ENCODE data around the gene PARD6G. TPM values are rescaled to one million over a fixed set of nuclear protein-coding genes. Genes with fewer than 3 reads are reported as not detected.

The PARD6G gene
- total and polyA plus RNA-seq, 3 donors from 2014 or later: 3.0 to 7.5 (median 5.3) TPM

DNA sequence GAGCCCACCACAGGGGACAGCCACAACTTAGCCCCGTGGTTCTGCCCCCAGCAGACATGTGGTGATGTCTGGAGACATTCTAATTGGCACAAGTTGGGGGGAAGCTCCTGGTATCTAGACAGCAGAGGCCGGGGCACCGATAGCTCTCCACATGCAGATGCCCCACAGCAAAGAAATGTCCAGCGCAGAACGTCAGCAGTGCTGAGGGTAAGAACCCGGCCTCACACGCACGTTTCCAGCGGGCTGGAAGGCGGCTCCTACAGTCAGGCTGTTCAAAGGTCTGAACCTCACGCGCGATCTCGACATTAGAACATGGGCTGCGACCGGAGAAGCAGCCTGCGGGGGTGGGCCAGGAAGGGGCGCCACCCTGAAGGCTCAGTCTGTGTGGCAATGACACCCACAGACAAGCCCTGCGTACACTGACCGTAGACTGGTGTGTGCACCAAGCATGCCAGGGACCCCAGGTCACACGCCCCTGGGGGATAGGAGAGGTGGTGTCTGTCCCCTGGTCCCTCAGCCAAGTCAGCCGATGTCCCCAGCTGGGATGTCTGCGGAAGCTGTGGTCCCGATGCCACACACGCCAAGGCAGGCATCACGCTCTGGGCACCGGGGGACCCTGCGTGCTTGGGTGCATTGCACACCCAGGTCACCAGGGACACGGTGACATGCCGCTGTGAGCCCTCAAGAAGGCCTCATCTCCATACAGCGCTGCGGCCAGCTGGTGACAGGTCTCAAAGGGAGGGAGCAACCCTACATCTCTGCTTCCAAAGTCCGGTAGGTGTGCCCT lies 66.3 kb downstream of the PARD6G start:
- Histone ChIP-seq H3K4me1 (peaks cover 7% of the 10 kb centered on the region), H3K36me3 (ENCODE audit: low read depth, missing control alignments) (no peaks in the 10 kb centered on the region), H3K9me3 (no peaks in the 10 kb centered on the region), H3K27me3 (no peaks in the 10 kb centered on the region), H3K27ac (no peak overlapping the region), H3K4me3 (no peak overlapping the region)
- DNase-seq: no peak
- 95 to 98% methylated on average over 15 to 33 of the region's 33 CpGs for WGBS, 2 donors
- intact Hi-C loops (cut with DNase I; ENCODE audit: low total_unique reads): no loop called here
- TF ChIP-seq, protein P1, sequence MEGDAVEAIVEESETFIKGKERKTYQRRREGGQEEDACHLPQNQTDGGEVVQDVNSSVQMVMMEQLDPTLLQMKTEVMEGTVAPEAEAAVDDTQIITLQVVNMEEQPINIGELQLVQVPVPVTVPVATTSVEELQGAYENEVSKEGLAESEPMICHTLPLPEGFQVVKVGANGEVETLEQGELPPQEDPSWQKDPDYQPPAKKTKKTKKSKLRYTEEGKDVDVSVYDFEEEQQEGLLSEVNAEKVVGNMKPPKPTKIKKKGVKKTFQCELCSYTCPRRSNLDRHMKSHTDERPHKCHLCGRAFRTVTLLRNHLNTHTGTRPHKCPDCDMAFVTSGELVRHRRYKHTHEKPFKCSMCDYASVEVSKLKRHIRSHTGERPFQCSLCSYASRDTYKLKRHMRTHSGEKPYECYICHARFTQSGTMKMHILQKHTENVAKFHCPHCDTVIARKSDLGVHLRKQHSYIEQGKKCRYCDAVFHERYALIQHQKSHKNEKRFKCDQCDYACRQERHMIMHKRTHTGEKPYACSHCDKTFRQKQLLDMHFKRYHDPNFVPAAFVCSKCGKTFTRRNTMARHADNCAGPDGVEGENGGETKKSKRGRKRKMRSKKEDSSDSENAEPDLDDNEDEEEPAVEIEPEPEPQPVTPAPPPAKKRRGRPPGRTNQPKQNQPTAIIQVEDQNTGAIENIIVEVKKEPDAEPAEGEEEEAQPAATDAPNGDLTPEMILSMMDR (IDR thresholded peaks at IDR 0.05): no peak
- TF ChIP-seq POLR2A (IDR thresholded peaks at IDR 0.05): no peak

DNA sequence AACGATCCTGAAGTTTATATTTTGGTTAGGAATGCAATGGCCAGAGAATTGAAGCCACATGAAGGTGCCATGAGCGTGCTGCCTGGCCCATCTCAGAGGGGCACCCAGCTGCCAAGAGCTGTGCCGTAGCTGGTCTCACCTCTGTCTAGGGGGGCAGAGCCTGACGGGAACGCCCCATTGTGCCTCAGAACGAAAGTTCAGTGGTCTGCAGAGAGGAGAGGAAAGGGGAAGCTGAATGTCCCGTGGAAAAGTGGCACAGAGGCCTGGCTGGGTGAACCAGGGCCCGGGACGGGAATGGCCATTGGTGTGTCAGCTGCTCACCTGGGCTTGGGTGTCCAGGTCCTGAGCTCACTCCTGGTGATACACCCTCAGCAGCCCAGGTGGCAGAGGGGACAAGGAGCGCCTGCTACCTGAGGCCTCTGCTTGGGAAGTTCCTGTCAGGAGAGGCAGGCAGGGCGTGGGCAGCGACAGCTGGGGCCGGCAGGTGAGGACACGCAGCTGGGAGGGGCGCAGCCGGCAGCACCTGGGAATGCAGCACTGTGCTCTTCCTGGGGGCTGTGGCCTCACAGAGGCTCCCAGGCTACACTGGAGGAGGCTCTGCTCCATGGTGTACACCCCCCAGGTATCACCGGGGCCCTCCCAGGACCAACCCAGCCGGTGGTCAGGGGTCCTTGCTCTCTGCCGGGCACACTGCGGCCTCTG lies 67.3 kb downstream of the PARD6G start:
- Histone ChIP-seq H3K27ac (no peak overlapping the region), H3K4me1 (peaks cover 7% of the 10 kb centered on the region), H3K9me3 (no peaks in the 10 kb centered on the region), H3K4me3 (no peak overlapping the region), H3K27me3 (no peaks in the 10 kb centered on the region), H3K36me3 (ENCODE audit: low read depth, missing control alignments) (no peaks in the 10 kb centered on the region)
- 89 to 92% methylated on average over 11 to 19 of the region's 20 CpGs for WGBS, 2 donors
- TF ChIP-seq POLR2A (IDR thresholded peaks at IDR 0.05): no peak
- TF ChIP-seq, protein P1 (IDR thresholded peaks at IDR 0.05): no peak
- DNase-seq: no peak
- intact Hi-C loops (cut with DNase I; ENCODE audit: low total_unique reads): no loop called here

DNA sequence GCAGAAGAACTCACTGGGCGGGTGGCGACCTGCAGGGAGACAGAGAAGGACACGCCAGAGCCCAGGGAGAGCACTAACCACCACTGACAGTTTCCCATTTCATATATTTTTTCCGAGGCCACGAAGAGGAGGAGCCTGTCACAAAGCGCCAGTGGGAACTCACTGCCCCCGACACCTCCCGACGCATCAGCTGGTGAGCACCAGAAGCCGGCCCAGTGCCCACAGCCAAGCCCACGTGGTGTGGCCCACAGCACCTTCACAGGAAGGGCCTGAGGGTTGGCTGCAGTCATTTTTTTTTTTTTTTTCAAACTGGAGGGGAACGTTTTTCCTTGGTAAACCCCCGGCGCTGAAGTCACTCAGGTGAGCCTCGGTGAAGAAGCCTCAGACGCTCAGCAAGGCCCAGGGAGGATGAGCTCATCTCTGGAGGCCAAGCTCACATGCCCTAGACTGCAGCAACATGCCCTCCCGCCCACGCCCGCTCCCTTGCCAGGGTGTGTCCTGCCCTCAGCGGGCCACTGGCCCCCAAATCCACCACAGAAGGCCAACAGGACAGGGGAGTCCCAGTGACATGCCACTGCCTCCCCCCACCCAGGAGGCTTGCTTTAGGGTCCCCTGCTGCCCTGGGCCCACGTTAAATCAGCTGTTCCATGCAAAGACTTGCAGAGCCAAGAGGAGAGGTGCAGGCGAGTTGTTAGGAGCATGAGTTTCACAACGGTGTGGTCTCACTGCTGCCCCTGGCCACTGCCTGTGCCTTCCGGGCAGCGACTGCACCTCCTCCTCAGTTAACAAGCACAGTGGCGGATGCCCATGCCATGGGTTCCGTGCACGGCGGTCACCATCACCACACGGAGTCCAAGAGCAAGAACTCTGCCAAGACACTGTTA lies 68.1 kb downstream of the PARD6G start:
- Histone ChIP-seq H3K27me3 (no peaks in the 10 kb centered on the region), H3K4me3 (no peak overlapping the region), H3K27ac (no peak overlapping the region), H3K4me1 (peaks cover 7% of the 10 kb centered on the region), H3K9me3 (no peaks in the 10 kb centered on the region), H3K36me3 (ENCODE audit: low read depth, missing control alignments) (no peaks in the 10 kb centered on the region)
- 91 to 93% methylated on average over 30 of the region's 30 CpGs for WGBS, 2 donors
- DNase-seq: no peak
- TF ChIP-seq, protein P1 (IDR thresholded peaks at IDR 0.05): no peak
- no peak for TF ChIP-seq POLR2A (IDR thresholded peaks at IDR 0.05)
- intact Hi-C loops (cut with DNase I; ENCODE audit: low total_unique reads): no loop called here

DNA sequence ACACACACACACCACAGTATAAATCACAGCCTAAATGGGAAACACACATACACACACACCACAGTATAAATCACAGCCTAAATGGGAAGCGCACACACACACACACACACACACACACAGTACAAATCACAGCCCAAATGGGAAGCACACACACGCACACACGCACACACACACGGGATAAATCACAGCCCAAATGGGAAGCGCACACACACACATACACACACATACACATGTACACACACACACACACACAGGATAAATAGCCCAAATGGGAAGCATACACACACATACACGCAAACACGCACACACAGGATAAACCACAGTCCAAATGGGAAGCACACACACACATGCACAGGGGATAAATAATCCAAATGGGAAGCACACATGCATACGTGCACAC lies 70.2 kb downstream of the PARD6G start:
- no peaks in the 10 kb centered on the region for H3K9me3 ChIP-seq
- TF ChIP-seq, protein P1 (IDR thresholded peaks at IDR 0.05): no peak
- TF ChIP-seq POLR2A (IDR thresholded peaks at IDR 0.05): no peak
- H3K4me3 ChIP-seq: no peak overlapping the region
- H3K27ac ChIP-seq: no peak overlapping the region
- no peak for DNase-seq
- intact Hi-C loops (cut with DNase I; ENCODE audit: low total_unique reads): no loop called here
- no peaks in the 10 kb centered on the region for H3K27me3 ChIP-seq
- H3K36me3 ChIP-seq (ENCODE audit: low read depth, missing control alignments): no peaks in the 10 kb centered on the region
- 80 to 92% methylated on average over 8 of the region's 8 CpGs for WGBS, 2 donors
- peaks cover 4% of the 10 kb centered on the region for H3K4me1 ChIP-seq
